HepG2 (cell line): ENCODE results near the gene PDK1.

Source experiments
- ELF4 ChIP-seq: sonication (generic); formaldehyde crosslinking; IDR thresholded peaks from 2 replicates; pipeline ENCODE4 v1.5.0; 2020; ENCODE audit warnings: missing genetic modification reagents, mild to moderate bottlenecking, moderate library complexity, borderline replicate concordance
- EZH2 ChIP-seq: conservative IDR thresholded peaks from 2 replicates; pipeline ENCODE4 v1.6.1; 2012; ENCODE audit warnings: mild to moderate bottlenecking, low read depth, low read length, moderate library complexity
- FOXM1 ChIP-seq: sonication (generic); formaldehyde crosslinking; IDR thresholded peaks from 2 replicates; pipeline ENCODE4 v1.5.0; 2020; ENCODE audit warnings: missing genetic modification reagents
- SALL1 ChIP-seq: sonication (generic); formaldehyde crosslinking; IDR thresholded peaks from 2 replicates; pipeline ENCODE4 v1.8.0; 2022; ENCODE audit warnings: mild to moderate bottlenecking, missing genetic modification reagents
- SRF ChIP-seq: IDR thresholded peaks from 2 replicates; pipeline ENCODE4 v1.6.1; 2011; ENCODE audit warnings: mild to moderate bottlenecking, low read depth, low read length, moderate library complexity
- TAF15 ChIP-seq: fragments of 200-400 bp; formaldehyde crosslinking; IDR thresholded peaks from one replicate; pipeline ENCODE4 v1.6.1; 2018; ENCODE audit warnings: mild to moderate bottlenecking, low read depth, low read length; ENCODE audit not compliant: poor library complexity, severe bottlenecking
- ZFP36 ChIP-seq: fragments of 150-350 bp; IDR thresholded peaks from 2 replicates; pipeline ENCODE4 v1.6.1; 2018; ENCODE audit warnings: borderline replicate concordance, low read length, low read depth; ENCODE audit not compliant: partially characterized antibody
- TF ChIP-seq, protein P1 (sequence below): sonication (generic); formaldehyde crosslinking; IDR thresholded peaks from 2 replicates; pipeline ENCODE4 v1.4.0; 2020; ENCODE audit warnings: missing genetic modification reagents
- TF ChIP-seq, protein P2 (sequence below): sonication (generic); formaldehyde crosslinking; IDR thresholded peaks from 2 replicates; pipeline ENCODE4 v1.5.0; 2020; ENCODE audit warnings: mild to moderate bottlenecking, missing genetic modification reagents, moderate library complexity
- TF ChIP-seq, protein P3 (sequence below): sonication (generic); formaldehyde crosslinking; IDR thresholded peaks from 2 replicates; pipeline ENCODE4 v1.8.0; 2022; ENCODE audit warnings: low read depth, missing genetic modification reagents
- TF ChIP-seq, protein P4 (sequence below): sonication (generic); formaldehyde crosslinking; IDR thresholded peaks from 2 replicates; pipeline ENCODE4 v1.8.1; 2023; ENCODE audit warnings: missing genetic modification reagents, mild to moderate bottlenecking, borderline replicate concordance

DNA sequence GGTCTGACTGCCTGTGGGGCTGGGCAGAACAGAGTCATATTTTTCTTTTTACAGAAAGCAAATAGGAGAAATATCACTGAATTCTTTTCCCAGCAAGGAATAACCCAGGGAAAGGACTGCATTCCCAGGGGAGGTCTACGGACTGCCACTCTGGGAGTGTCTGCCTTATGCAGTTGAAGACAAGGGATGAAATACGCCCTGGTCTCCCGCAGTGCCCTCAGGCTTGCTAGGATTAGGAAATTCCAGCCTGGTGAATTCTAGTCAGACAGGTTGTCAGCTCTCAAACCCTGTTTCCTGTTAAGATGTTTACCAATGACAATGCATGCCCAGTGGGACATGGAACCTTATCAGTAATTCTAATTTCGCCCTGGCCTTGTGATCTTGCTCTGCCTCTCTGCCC lies 30.3 kb upstream of the PDK1 start:
- TF ChIP-seq ZFP36 (no peak), FOXM1 (CRISPR knock-in tag) (no peak), ELF4 (CRISPR knock-in tag) (no peak), EZH2 (no peak), SRF (no peak), TAF15 (no peak), SALL1 (CRISPR knock-in tag) (no peak)
- TF ChIP-seq, protein P1, sequence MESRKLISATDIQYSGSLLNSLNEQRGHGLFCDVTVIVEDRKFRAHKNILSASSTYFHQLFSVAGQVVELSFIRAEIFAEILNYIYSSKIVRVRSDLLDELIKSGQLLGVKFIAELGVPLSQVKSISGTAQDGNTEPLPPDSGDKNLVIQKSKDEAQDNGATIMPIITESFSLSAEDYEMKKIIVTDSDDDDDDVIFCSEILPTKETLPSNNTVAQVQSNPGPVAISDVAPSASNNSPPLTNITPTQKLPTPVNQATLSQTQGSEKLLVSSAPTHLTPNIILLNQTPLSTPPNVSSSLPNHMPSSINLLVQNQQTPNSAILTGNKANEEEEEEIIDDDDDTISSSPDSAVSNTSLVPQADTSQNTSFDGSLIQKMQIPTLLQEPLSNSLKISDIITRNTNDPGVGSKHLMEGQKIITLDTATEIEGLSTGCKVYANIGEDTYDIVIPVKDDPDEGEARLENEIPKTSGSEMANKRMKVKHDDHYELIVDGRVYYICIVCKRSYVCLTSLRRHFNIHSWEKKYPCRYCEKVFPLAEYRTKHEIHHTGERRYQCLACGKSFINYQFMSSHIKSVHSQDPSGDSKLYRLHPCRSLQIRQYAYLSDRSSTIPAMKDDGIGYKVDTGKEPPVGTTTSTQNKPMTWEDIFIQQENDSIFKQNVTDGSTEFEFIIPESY (CRISPR knock-in tag), result no peak
- TF ChIP-seq, protein P2, sequence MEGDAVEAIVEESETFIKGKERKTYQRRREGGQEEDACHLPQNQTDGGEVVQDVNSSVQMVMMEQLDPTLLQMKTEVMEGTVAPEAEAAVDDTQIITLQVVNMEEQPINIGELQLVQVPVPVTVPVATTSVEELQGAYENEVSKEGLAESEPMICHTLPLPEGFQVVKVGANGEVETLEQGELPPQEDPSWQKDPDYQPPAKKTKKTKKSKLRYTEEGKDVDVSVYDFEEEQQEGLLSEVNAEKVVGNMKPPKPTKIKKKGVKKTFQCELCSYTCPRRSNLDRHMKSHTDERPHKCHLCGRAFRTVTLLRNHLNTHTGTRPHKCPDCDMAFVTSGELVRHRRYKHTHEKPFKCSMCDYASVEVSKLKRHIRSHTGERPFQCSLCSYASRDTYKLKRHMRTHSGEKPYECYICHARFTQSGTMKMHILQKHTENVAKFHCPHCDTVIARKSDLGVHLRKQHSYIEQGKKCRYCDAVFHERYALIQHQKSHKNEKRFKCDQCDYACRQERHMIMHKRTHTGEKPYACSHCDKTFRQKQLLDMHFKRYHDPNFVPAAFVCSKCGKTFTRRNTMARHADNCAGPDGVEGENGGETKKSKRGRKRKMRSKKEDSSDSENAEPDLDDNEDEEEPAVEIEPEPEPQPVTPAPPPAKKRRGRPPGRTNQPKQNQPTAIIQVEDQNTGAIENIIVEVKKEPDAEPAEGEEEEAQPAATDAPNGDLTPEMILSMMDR (CRISPR knock-in tag), result no peak
- TF ChIP-seq, protein P3, sequence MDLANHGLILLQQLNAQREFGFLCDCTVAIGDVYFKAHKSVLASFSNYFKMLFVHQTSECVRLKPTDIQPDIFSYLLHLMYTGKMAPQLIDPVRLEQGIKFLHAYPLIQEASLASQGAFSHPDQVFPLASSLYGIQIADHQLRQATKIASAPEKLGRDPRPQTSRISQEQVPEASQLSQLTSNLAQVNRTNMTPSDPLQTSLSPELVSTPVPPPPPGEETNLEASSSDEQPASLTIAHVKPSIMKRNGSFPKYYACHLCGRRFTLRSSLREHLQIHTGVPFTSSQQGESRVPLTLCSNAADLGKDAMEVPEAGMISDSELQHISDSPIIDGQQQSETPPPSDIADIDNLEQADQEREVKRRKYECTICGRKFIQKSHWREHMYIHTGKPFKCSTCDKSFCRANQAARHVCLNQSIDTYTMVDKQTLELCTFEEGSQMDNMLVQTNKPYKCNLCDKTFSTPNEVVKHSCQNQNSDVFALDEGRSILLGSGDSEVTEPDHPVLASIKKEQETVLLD (CRISPR knock-in tag), result no peak
- TF ChIP-seq, protein P4, sequence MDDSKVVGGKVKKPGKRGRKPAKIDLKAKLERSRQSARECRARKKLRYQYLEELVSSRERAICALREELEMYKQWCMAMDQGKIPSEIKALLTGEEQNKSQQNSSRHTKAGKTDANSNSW (CRISPR knock-in tag), result no peak
